ENCODE results near the gene SMURF2. TPM values are rescaled to one million over a fixed set of nuclear protein-coding genes. Genes with fewer than 3 reads are reported as not detected.

The SMURF2 gene
- total RNA-seq, 4 donors from 2014 or later = 13.2 to 21.0 (median 20.5) TPM

DNA sequence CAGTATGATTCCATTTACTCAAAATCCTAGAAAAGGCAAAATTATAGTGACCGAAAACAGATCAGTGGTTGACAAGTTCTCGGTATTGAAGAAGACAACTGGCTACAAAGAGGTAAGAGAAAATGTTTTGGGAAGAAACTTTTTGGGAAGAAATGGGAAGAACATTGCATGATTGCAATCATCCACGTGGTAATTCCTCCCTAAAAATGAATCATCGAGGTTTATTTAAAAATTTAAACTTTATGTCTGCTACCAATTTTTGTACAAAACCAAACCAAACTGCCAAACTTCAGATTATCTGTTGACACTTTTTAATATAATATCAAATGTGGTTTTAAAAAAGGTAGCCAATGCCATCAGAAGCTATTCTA, 8.1 kb downstream of the SMURF2 start:
- H3K4me3 ChIP-seq (ENCODE audit: low read depth, poor library complexity, severe bottlenecking) = no peak overlapping the region
- intact Hi-C loops (cut with DNase I; ENCODE audit: low total_unique reads) = no loop called here
- DNase-seq (ENCODE audit: low spot score in 2 of 2) = no peak
- 61 to 62% methylated on average over 4 of the region's 4 CpGs for WGBS, 2 donors
- TF ChIP-seq POLR2A (IDR thresholded peaks at IDR 0.05) = no peak
- TF ChIP-seq, protein P1, sequence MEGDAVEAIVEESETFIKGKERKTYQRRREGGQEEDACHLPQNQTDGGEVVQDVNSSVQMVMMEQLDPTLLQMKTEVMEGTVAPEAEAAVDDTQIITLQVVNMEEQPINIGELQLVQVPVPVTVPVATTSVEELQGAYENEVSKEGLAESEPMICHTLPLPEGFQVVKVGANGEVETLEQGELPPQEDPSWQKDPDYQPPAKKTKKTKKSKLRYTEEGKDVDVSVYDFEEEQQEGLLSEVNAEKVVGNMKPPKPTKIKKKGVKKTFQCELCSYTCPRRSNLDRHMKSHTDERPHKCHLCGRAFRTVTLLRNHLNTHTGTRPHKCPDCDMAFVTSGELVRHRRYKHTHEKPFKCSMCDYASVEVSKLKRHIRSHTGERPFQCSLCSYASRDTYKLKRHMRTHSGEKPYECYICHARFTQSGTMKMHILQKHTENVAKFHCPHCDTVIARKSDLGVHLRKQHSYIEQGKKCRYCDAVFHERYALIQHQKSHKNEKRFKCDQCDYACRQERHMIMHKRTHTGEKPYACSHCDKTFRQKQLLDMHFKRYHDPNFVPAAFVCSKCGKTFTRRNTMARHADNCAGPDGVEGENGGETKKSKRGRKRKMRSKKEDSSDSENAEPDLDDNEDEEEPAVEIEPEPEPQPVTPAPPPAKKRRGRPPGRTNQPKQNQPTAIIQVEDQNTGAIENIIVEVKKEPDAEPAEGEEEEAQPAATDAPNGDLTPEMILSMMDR (IDR thresholded peaks at IDR 0.05) = no peak

DNA sequence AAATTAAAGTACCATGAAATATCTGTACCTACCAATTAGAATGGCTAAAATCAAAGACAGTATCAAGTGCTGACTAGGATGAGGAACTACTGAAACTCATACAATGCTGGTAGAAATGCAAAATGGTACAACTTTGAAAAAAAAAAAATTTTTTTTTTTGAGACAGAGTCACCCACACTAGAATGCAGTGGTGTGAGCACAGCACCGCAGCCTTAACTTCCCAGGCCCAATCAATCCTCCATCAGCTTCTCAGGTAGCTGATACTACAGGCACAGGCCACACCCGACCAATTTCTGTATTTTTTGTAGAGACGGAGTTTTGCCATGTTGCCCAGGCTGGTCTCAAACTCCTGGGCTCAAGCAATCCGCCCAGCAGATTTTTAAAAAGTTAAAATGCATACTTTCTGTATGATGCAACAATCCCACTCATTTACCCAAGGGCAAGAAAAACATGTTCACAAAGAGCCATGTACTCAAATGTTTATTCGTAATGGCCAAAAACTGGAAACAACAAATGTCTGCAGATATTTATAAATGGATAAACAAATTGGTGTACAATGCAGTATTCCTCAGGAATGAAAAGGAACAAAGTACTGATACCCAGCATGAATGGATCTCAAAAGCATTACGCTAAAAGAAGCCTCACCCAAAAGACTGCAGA, 8.7 kb downstream of the SMURF2 start:
- 44 to 52% methylated on average over 6 of the region's 6 CpGs for WGBS, 2 donors
- TF ChIP-seq, protein P1 (IDR thresholded peaks at IDR 0.05) = no peak
- TF ChIP-seq POLR2A (IDR thresholded peaks at IDR 0.05) = no peak
- H3K4me3 ChIP-seq (ENCODE audit: low read depth, poor library complexity, severe bottlenecking) = no peak overlapping the region
- DNase-seq (ENCODE audit: low spot score in 2 of 2) = no peak
- intact Hi-C loops (cut with DNase I; ENCODE audit: low total_unique reads) = no loop called here

GRCh38 chr17:64651889-64652288, 10.2 kb downstream of the SMURF2 start:
- DNase-seq (ENCODE audit: low spot score in 2 of 2) = no peak
- 68 to 81% methylated on average over 3 of the region's 3 CpGs for WGBS, 2 donors
- H3K4me3 ChIP-seq (ENCODE audit: low read depth, poor library complexity, severe bottlenecking) = no peak overlapping the region
- intact Hi-C loops (cut with DNase I; ENCODE audit: low total_unique reads) = no loop called here
- TF ChIP-seq POLR2A (IDR thresholded peaks at IDR 0.05) = no peak
- TF ChIP-seq, protein P1 (IDR thresholded peaks at IDR 0.05) = no peak

DNA sequence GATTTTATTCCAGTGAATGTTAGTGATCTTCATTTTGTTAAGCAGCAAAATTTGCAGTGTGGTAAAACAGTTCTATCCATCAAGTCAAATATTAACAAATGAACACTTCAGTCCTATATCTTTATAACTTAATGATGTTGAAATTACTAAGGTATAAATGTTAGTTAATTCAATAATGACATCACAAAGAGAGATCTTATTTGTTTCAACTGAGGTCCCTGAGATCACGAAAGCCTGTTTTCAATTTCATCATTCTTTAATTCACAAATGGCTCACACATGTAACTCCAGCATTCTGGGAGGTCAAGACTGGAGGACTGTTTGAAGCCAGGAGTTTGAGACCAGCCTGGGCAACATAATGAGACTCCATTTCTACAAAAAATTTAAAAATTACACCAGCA, 13.9 kb downstream of the SMURF2 start:
- H3K4me3 ChIP-seq (ENCODE audit: low read depth, poor library complexity, severe bottlenecking) = no peak overlapping the region
- WGBS, 2 donors = 68 to 84% methylated on average over 1 of the region's 1 CpG
- DNase-seq (ENCODE audit: low spot score in 2 of 2) = no peak
- no peak for TF ChIP-seq POLR2A (IDR thresholded peaks at IDR 0.05)
- TF ChIP-seq, protein P1 (IDR thresholded peaks at IDR 0.05) = no peak
- intact Hi-C loops (cut with DNase I; ENCODE audit: low total_unique reads) = no loop called here

- WGBS, 2 donors = 93 to 100% methylated on average over 1 of the region's 1 CpG
- no peak for TF ChIP-seq POLR2A (IDR thresholded peaks at IDR 0.05)
- TF ChIP-seq, protein P1 (IDR thresholded peaks at IDR 0.05) = no peak
- intact Hi-C loops (cut with DNase I; ENCODE audit: low total_unique reads) = no loop called here
- no peak overlapping the region for H3K4me3 ChIP-seq (ENCODE audit: low read depth, poor library complexity, severe bottlenecking)
- no peak for DNase-seq (ENCODE audit: low spot score in 2 of 2)
These were observed 14.3 kb downstream of the SMURF2 start for GRCh38 chr17:64647817-64648216.

GRCh38 chr17:64639516-64639915, 22.6 kb downstream of the SMURF2 start:
- no peak for DNase-seq (ENCODE audit: low spot score in 2 of 2)
- 90 to 91% methylated on average over 4 of the region's 4 CpGs for WGBS, 2 donors
- no peak overlapping the region for H3K4me3 ChIP-seq (ENCODE audit: low read depth, poor library complexity, severe bottlenecking)
- TF ChIP-seq POLR2A (IDR thresholded peaks at IDR 0.05) = no peak
- TF ChIP-seq, protein P1 (IDR thresholded peaks at IDR 0.05) = no peak
- intact Hi-C loops (cut with DNase I; ENCODE audit: low total_unique reads) = no loop called here
